Measurements from ENCODE around the gene SLC66A2.
"Not testable (repeated sequence)": the region's sequence is repeated elsewhere in the genome, so short reads cannot be mapped to it uniquely, and the experiment has no call there.

SLC66A2 gene

GRCh38 chr18:79951545-79952455 is at the start of gene SLC66A2:
TSS of gene SLC66A2 (minus strand) at chr18:79951653. CDS start at chr18:79950926, 727 bp downstream.
- DNase-seq (ENCODE audit: low read depth, low spot score), result peak; percentile 83

GRCh38 chr18:80000877-80001276 is 49.4 kb upstream of the SLC66A2 start:
- DNase-seq (ENCODE audit: low read depth, low spot score), result no peak

GRCh38 chr18:79999701-80000100 is 48.2 kb upstream of the SLC66A2 start:
- not testable (repeated sequence) for DNase-seq (ENCODE audit: low read depth, low spot score)

GRCh38 chr18:79991494-79991893 is 40.0 kb upstream of the SLC66A2 start:
- DNase-seq (ENCODE audit: low read depth, low spot score), result no peak

- no peak for DNase-seq (ENCODE audit: low read depth, low spot score)
These were observed 37.7 kb upstream of the SLC66A2 start for GRCh38 chr18:79989195-79989497.

- DNase-seq (ENCODE audit: low read depth, low spot score), result peak; percentile 66
These were observed 37.2 kb upstream of the SLC66A2 start, which contains the start of gene TXNL4A for GRCh38 chr18:79988451-79989194. TSS of gene TXNL4A (minus strand) at chr18:79988563. CDS start at chr18:79988392, 171 bp downstream.

GRCh38 chr18:79988071-79988450 is 36.6 kb upstream of the SLC66A2 start:
- peak; percentile 31 for DNase-seq (ENCODE audit: low read depth, low spot score)

GRCh38 chr18:79987566-79987965 is 36.1 kb upstream of the SLC66A2 start:
- no peak for DNase-seq (ENCODE audit: low read depth, low spot score)

GRCh38 chr18:79986726-79987125 is 35.3 kb upstream of the SLC66A2 start:
- no peak for DNase-seq (ENCODE audit: low read depth, low spot score)

GRCh38 chr18:79985172-79985571 is 33.7 kb upstream of the SLC66A2 start:
- DNase-seq (ENCODE audit: low read depth, low spot score), result no peak

- no peak for DNase-seq (ENCODE audit: low read depth, low spot score)
These were observed 32.3 kb upstream of the SLC66A2 start for GRCh38 chr18:79983793-79984192.

- no peak for DNase-seq (ENCODE audit: low read depth, low spot score)
These were observed 31.8 kb upstream of the SLC66A2 start for GRCh38 chr18:79983253-79983652.

- no peak for DNase-seq (ENCODE audit: low read depth, low spot score)
These were observed 31.3 kb upstream of the SLC66A2 start for GRCh38 chr18:79982736-79983135.

GRCh38 chr18:79980585-79980984 is 29.1 kb upstream of the SLC66A2 start:
- no peak for DNase-seq (ENCODE audit: low read depth, low spot score)

GRCh38 chr18:79979843-79980242 is 28.4 kb upstream of the SLC66A2 start:
- no peak for DNase-seq (ENCODE audit: low read depth, low spot score)

GRCh38 chr18:79975985-79976680 is 24.7 kb upstream of the SLC66A2 start:
- DNase-seq (ENCODE audit: low read depth, low spot score), result no peak

GRCh38 chr18:79975043-79975442 is 23.6 kb upstream of the SLC66A2 start:
- DNase-seq (ENCODE audit: low read depth, low spot score), result no peak

GRCh38 chr18:79974025-79974654 is 22.7 kb upstream of the SLC66A2 start:
- no peak for DNase-seq (ENCODE audit: low read depth, low spot score)

GRCh38 chr18:79973517-79973916 is 22.1 kb upstream of the SLC66A2 start:
- DNase-seq (ENCODE audit: low read depth, low spot score), result no peak

- DNase-seq (ENCODE audit: low read depth, low spot score), result no peak
These were observed 21.3 kb upstream of the SLC66A2 start for GRCh38 chr18:79972720-79973119.

- no peak for DNase-seq (ENCODE audit: low read depth, low spot score)
These were observed 20.5 kb upstream of the SLC66A2 start for GRCh38 chr18:79971986-79972385.
